WTC11 (cell line): Measurements from ENCODE around the gene ZNF212. TPM values are rescaled to one million over a fixed set of nuclear protein-coding genes. Genes with fewer than 3 reads are reported as not detected.

Experiments used
- ATAC-seq: fragments of 200-7000 bp; cut with Tn5 transposase; 2 replicates; pipeline ENCODE4 v1.10.0; 2021; ENCODE audit warnings: mild to moderate bottlenecking, moderate library complexity
- CTCF ChIA-PET: fragments of 300-600 bp; sonication (Branson Sonifier 250); formaldehyde crosslinking; loops from one replicate; lab custom pipeline; 2021; ENCODE audit warnings: antibody characterized with exemption; lab: Charles Lee
- POLR2A ChIA-PET: fragments of 350-600 bp; sonication (Branson Sonifier 250); formaldehyde crosslinking; loops from one replicate; lab custom pipeline; 2021; ENCODE audit warnings: antibody characterized with exemption; lab: Charles Lee
- DNase-seq: peaks from one replicate; pipeline ENCODE4 v3.0.0; 2021; ENCODE audit warnings: low spot score
- H3K27ac Mint-ChIP-seq: 2 replicates; pipeline ENCODE4 v1.8.0; 2021; ENCODE audit warnings: mixed read lengths
- H3K27me3 Mint-ChIP-seq: 2 replicates; pipeline ENCODE4 v1.8.0; 2021; ENCODE audit warnings: low read depth, mild to moderate bottlenecking, moderate library complexity, mixed read lengths
- H3K36me3 Mint-ChIP-seq: 2 replicates; pipeline ENCODE4 v1.8.0; 2021; ENCODE audit warnings: mixed read lengths
- H3K4me1 Mint-ChIP-seq: 2 replicates; pipeline ENCODE4 v1.8.0; 2022; ENCODE audit warnings: mixed read lengths
- H3K4me3 Mint-ChIP-seq: 2 replicates; pipeline ENCODE4 v1.8.0; 2021; ENCODE audit warnings: mild to moderate bottlenecking, moderate library complexity, mixed read lengths
- H3K9me3 Mint-ChIP-seq: 2 replicates; pipeline ENCODE4 v1.8.0; 2021; ENCODE audit warnings: mixed read lengths
- ATF1 ChIP-seq: sonication (generic); formaldehyde crosslinking; IDR thresholded peaks from 2 replicates; pipeline ENCODE4 v1.8.1; 2023; ENCODE audit warnings: mild to moderate bottlenecking, moderate library complexity, missing genetic modification reagents
- ATF2 ChIP-seq: sonication (generic); formaldehyde crosslinking; IDR thresholded peaks from 2 replicates; pipeline ENCODE4 v1.8.1; 2022; ENCODE audit warnings: low read depth, missing genetic modification reagents, borderline replicate concordance
- CTCF ChIP-seq: fragments of 200-600 bp; IDR thresholded peaks from 2 replicates; pipeline ENCODE4 v1.8.0; 2022; ENCODE audit warnings: antibody characterized with exemption
- ESRRA ChIP-seq: sonication (generic); formaldehyde crosslinking; IDR thresholded peaks from 2 replicates; pipeline ENCODE4 v1.8.1; 2022; ENCODE audit warnings: mild to moderate bottlenecking, missing genetic modification reagents, borderline replicate concordance
- FOXJ3 ChIP-seq: sonication (generic); formaldehyde crosslinking; IDR thresholded peaks from 2 replicates; pipeline ENCODE4 v1.9.0; 2021; ENCODE audit warnings: missing genetic modification reagents, mild to moderate bottlenecking, borderline replicate concordance
- FOXK1 ChIP-seq: sonication (generic); formaldehyde crosslinking; IDR thresholded peaks from 2 replicates; pipeline ENCODE4 v1.8.0; 2022; ENCODE audit warnings: mild to moderate bottlenecking, moderate library complexity, missing genetic modification reagents
- FOXP1 ChIP-seq: sonication (generic); formaldehyde crosslinking; IDR thresholded peaks from 2 replicates; pipeline ENCODE4 v1.8.0; 2022; ENCODE audit warnings: missing genetic modification reagents, mild to moderate bottlenecking, moderate library complexity, borderline replicate concordance
- FOXP4 ChIP-seq: sonication (generic); formaldehyde crosslinking; IDR thresholded peaks from 2 replicates; pipeline ENCODE4 v1.8.0; 2022; ENCODE audit warnings: mild to moderate bottlenecking, missing genetic modification reagents
- JAZF1 ChIP-seq: fragments of 250-450 bp; sonication (Bioruptor Pico); IDR thresholded peaks from 2 replicates; pipeline ENCODE4 v1.9.0; 2021; ENCODE audit warnings: moderate library complexity, mild to moderate bottlenecking, inconsistent platforms
- MLX ChIP-seq: sonication (generic); formaldehyde crosslinking; IDR thresholded peaks from 2 replicates; pipeline ENCODE4 v1.8.1; 2023; ENCODE audit warnings: mild to moderate bottlenecking, missing genetic modification reagents, moderate library complexity
- NFE2L1 ChIP-seq: sonication (generic); formaldehyde crosslinking; IDR thresholded peaks from 2 replicates; pipeline ENCODE4 v1.8.1; 2023; ENCODE audit warnings: missing genetic modification reagents
- NR3C1 ChIP-seq: sonication (generic); formaldehyde crosslinking; conservative IDR thresholded peaks from 2 replicates; pipeline ENCODE4 v1.8.1; 2023; ENCODE audit warnings: low read depth, mild to moderate bottlenecking, missing genetic modification reagents
- OVOL2 ChIP-seq: fragments of 250-450 bp; sonication (Bioruptor Pico); IDR thresholded peaks from 2 replicates; pipeline ENCODE4 v1.9.0; 2021; ENCODE audit warnings: mild to moderate bottlenecking, borderline replicate concordance
- PRRX2 ChIP-seq: fragments of 250-450 bp; sonication (Bioruptor Pico); IDR thresholded peaks from 2 replicates; pipeline ENCODE4 v1.8.0; 2021; ENCODE audit warnings: mild to moderate bottlenecking
- SMAD3 ChIP-seq: sonication (generic); formaldehyde crosslinking; IDR thresholded peaks from 2 replicates; pipeline ENCODE4 v1.8.0; 2022; ENCODE audit warnings: missing genetic modification reagents, mild to moderate bottlenecking, borderline replicate concordance
- SOX15 ChIP-seq: fragments of 250-450 bp; sonication (Bioruptor Pico); IDR thresholded peaks from 2 replicates; pipeline ENCODE4 v1.9.0; 2021; ENCODE audit warnings: mild to moderate bottlenecking
- USF1 ChIP-seq: sonication (generic); formaldehyde crosslinking; IDR thresholded peaks from 2 replicates; pipeline ENCODE4 v1.8.0; 2022; ENCODE audit warnings: mild to moderate bottlenecking, missing genetic modification reagents
- ZBTB43 ChIP-seq: sonication (generic); formaldehyde crosslinking; IDR thresholded peaks from 2 replicates; pipeline ENCODE4 v1.8.1; 2023; ENCODE audit warnings: mild to moderate bottlenecking, missing genetic modification reagents
- ZNF138 ChIP-seq: sonication (generic); formaldehyde crosslinking; conservative IDR thresholded peaks from 2 replicates; pipeline ENCODE4 v1.8.1; 2022; ENCODE audit warnings: mild to moderate bottlenecking, moderate library complexity, missing genetic modification reagents
- ZNF219 ChIP-seq: sonication (generic); formaldehyde crosslinking; IDR thresholded peaks from 2 replicates; pipeline ENCODE4 v1.8.0; 2023; ENCODE audit warnings: missing genetic modification reagents, mild to moderate bottlenecking, borderline replicate concordance
- ZNF232 ChIP-seq: sonication (generic); formaldehyde crosslinking; IDR thresholded peaks from 2 replicates; pipeline ENCODE4 v1.8.0; 2022; ENCODE audit warnings: mild to moderate bottlenecking, missing genetic modification reagents
- ZNF263 ChIP-seq: sonication (generic); formaldehyde crosslinking; IDR thresholded peaks from 2 replicates; pipeline ENCODE4 v1.8.1; 2022; ENCODE audit warnings: low read depth, mild to moderate bottlenecking, moderate library complexity, missing genetic modification reagents
- ZNF317 ChIP-seq: sonication (generic); formaldehyde crosslinking; IDR thresholded peaks from 2 replicates; pipeline ENCODE4 v1.8.1; 2023; ENCODE audit warnings: low read depth, mild to moderate bottlenecking, moderate library complexity, missing genetic modification reagents, borderline replicate concordance
- ZNF425 ChIP-seq: fragments of 250-450 bp; sonication (Bioruptor Pico); conservative IDR thresholded peaks from 2 replicates; pipeline ENCODE4 v1.9.0; 2021; ENCODE audit warnings: mild to moderate bottlenecking
- total RNA-seq: library from RNA; stranded (reverse); gene quantifications from 3 replicates; pipeline ENCODE4 v1.2.3, GENCODE V29; 2021

Gene ZNF212
- total RNA-seq, 1 experiment from 2014 or later, result 23.0 TPM

GRCh38 chr7:149280151-149280550 is 40.7 kb downstream of the ZNF212 start:
- Mint-ChIP-seq H3K27ac (no peak overlapping the region), H3K9me3 (no peaks in the 10 kb centered on the region), H3K4me1 (peaks cover 9% of the 10 kb centered on the region), H3K36me3 (peaks cover 25% of the 10 kb centered on the region)
- POLR2A ChIA-PET, result no interaction called here
- TF ChIP-seq FOXP4 (CRISPR knock-in tag) (no peak), ZNF317 (no peak), FOXK1 (no peak), USF1 (CRISPR knock-in tag) (no peak), MLX (CRISPR knock-in tag) (no peak), ZNF138 (CRISPR knock-in tag) (no peak), NR3C1 (CRISPR knock-in tag) (no peak), ZNF232 (CRISPR knock-in tag) (no peak), PRRX2 (CRISPR knock-in tag) (no peak), ZNF263 (CRISPR knock-in tag) (no peak), ATF2 (CRISPR knock-in tag) (no peak), CTCF (no peak), FOXJ3 (no peak), OVOL2 (CRISPR knock-in tag) (no peak), FOXP1 (CRISPR knock-in tag) (no peak), ATF1 (CRISPR knock-in tag) (no peak), SOX15 (CRISPR knock-in tag) (no peak), ZNF219 (CRISPR knock-in tag) (no peak)
- TF ChIP-seq, all 79 proteins: peak for 0
- no peak for DNase-seq
- Mint-ChIP-seq H3K27me3 (peaks cover 15% of the 10 kb centered on the region), H3K4me3 (no peak overlapping the region)
- CTCF ChIA-PET, result interaction anchor here (2.1 kb wide), 1 partner anchor 18 kb away, joined by 5 read pairs; the partner anchor contains the start of gene ZNF783
- ATAC-seq, result no peak

- H3K27me3 Mint-ChIP-seq, result peaks cover 20% of the 10 kb centered on the region
- H3K36me3 Mint-ChIP-seq, result peaks cover 25% of the 10 kb centered on the region
- no peaks in the 10 kb centered on the region for H3K9me3 Mint-ChIP-seq
- H3K4me1 Mint-ChIP-seq, result peaks cover 13% of the 10 kb centered on the region
- POLR2A ChIA-PET, result no interaction called here
- no peak overlapping the region for H3K4me3 Mint-ChIP-seq
- CTCF ChIA-PET, result interaction anchor here (2.1 kb wide), 1 partner anchor 19 kb away, joined by 5 read pairs; the partner anchor contains the start of gene ZNF783
- DNase-seq, result no peak
- no peak overlapping the region for H3K27ac Mint-ChIP-seq
- no peak for ATAC-seq
- no peak for TF ChIP-seq NFE2L1 (CRISPR knock-in tag)
- no peak for TF ChIP-seq SMAD3 (CRISPR knock-in tag)
- no peak for TF ChIP-seq ESRRA
- no peak for TF ChIP-seq ZBTB43 (CRISPR knock-in tag)
- no peak for TF ChIP-seq FOXK1
- no peak for TF ChIP-seq ZNF425 (CRISPR knock-in tag)
- no peak for TF ChIP-seq JAZF1 (CRISPR knock-in tag)
Observed at GRCh38 chr7:149280661-149281507, 41.4 kb downstream of the ZNF212 start.
